Measurements from ENCODE around the gene VBP1. TPM values are rescaled to one million over a fixed set of nuclear protein-coding genes. Genes with fewer than 3 reads are reported as not detected.
"Not testable (repeated sequence)": the region's sequence is repeated elsewhere in the genome, so short reads cannot be mapped to it uniquely, and the experiment has no call there.

The VBP1 gene
- total RNA-seq, 1 donor from 2014 or later: 72.4 TPM

- peaks cover 15% of the 10 kb centered on the region for H3K4me1 Mint-ChIP-seq
- H3K36me3 Mint-ChIP-seq (ENCODE audit: low read depth): peaks cover 3% of the 10 kb centered on the region
- H3K9me3 Mint-ChIP-seq: peaks cover 11% of the 10 kb centered on the region
- no peak for DNase-seq (ENCODE audit: low read depth, low spot score)
- no peak overlapping the region for H3K27ac Mint-ChIP-seq (ENCODE audit: unreplicated experiment)
- no peak for TF ChIP-seq CTCF (conservative IDR thresholded peaks at IDR 0.05)
- no peak overlapping the region for H3K4me3 Mint-ChIP-seq
- H3K27me3 Mint-ChIP-seq (ENCODE audit: low read depth): no peaks in the 10 kb centered on the region
These were observed 50.2 kb downstream of the VBP1 start for GRCh38 chrX:155266439-155266838.

- peaks cover 18% of the 10 kb centered on the region for H3K9me3 Mint-ChIP-seq
These were observed 51.7 kb downstream of the VBP1 start for GRCh38 chrX:155267995-155268394.

GRCh38 chrX:155270969-155271368, 54.7 kb downstream of the VBP1 start:
- peaks cover 7% of the 10 kb centered on the region for H3K36me3 Mint-ChIP-seq (ENCODE audit: low read depth)
- H3K4me1 Mint-ChIP-seq: no peaks in the 10 kb centered on the region
- no peak for TF ChIP-seq CTCF (conservative IDR thresholded peaks at IDR 0.05)
- peaks cover 14% of the 10 kb centered on the region for H3K9me3 Mint-ChIP-seq
- H3K27ac Mint-ChIP-seq (ENCODE audit: unreplicated experiment): no peak overlapping the region
- H3K4me3 Mint-ChIP-seq: no peak overlapping the region
- H3K27me3 Mint-ChIP-seq (ENCODE audit: low read depth): no peaks in the 10 kb centered on the region
- no peak for DNase-seq (ENCODE audit: low read depth, low spot score)

More at GRCh38 chrX:155267995-155268394, 51.7 kb downstream of the VBP1 start:
- H3K27me3 Mint-ChIP-seq (ENCODE audit: low read depth); H3K36me3 Mint-ChIP-seq (ENCODE audit: low read depth); H3K4me3 Mint-ChIP-seq; DNase-seq (ENCODE audit: low read depth, low spot score); H3K27ac Mint-ChIP-seq (ENCODE audit: unreplicated experiment): not testable (repeated sequence)
- peaks cover 11% of the 10 kb centered on the region for H3K4me1 Mint-ChIP-seq

GRCh38 chrX:155279873-155280272, 63.6 kb downstream of the VBP1 start:
- H3K9me3 Mint-ChIP-seq: peaks cover 6% of the 10 kb centered on the region
- H3K4me3 Mint-ChIP-seq: no peak overlapping the region
- no peaks in the 10 kb centered on the region for H3K4me1 Mint-ChIP-seq
- no peak for DNase-seq (ENCODE audit: low read depth, low spot score)
- no peak overlapping the region for H3K27ac Mint-ChIP-seq (ENCODE audit: unreplicated experiment)
- TF ChIP-seq CTCF (conservative IDR thresholded peaks at IDR 0.05): no peak
- H3K27me3 Mint-ChIP-seq (ENCODE audit: low read depth): no peaks in the 10 kb centered on the region
- H3K36me3 Mint-ChIP-seq (ENCODE audit: low read depth): peaks cover 5% of the 10 kb centered on the region

Other genes starting within 250 kb of the VBP1 start
- 2.1 and 2.3 TPM in 2 replicates for gene F8, start 193.7 kb upstream of the VBP1 start, total RNA-seq
- 105 and 115 TPM in 2 replicates for gene FUNDC2, start 189.6 kb upstream of the VBP1 start, total RNA-seq
- gene CMC4, start 145.3 kb upstream of the VBP1 start, total RNA-seq: 4.3 and 7.8 TPM in 2 replicates
- 10.7 and 15.3 TPM in 2 replicates for gene MTCP1, start 145.3 kb upstream of the VBP1 start, total RNA-seq
- gene BRCC3, start 145.0 kb upstream of the VBP1 start, total RNA-seq: 31.4 and 36.0 TPM in 2 replicates
- 6.5 and 7.3 TPM in 2 replicates for gene RAB39B, start 48.0 kb downstream of the VBP1 start, total RNA-seq
- 0.77 and 2.2 TPM in 2 replicates for gene CLIC2, start 118.2 kb downstream of the VBP1 start, total RNA-seq
- not detected in 2 replicates for gene F8A2, start 165.6 kb downstream of the VBP1 start, total RNA-seq
- gene F8A3, start 242.2 kb downstream of the VBP1 start, total RNA-seq: 4.3 and 5.2 TPM in 2 replicates